IPS-18a (cell line): ENCODE results near the gene TMTC2.

Source experiments
- H3K27ac ChIP-seq: one replicate; pipeline ENCODE4 v1.5.1; 2013; ENCODE audit warnings: low read length
- H3K27me3 ChIP-seq: one replicate; pipeline ENCODE4 v1.6.1; 2013; ENCODE audit warnings: mild to moderate bottlenecking, low read length; ENCODE audit not compliant: control insufficient read depth, insufficient read depth
- H3K36me3 ChIP-seq: one replicate; pipeline ENCODE4 v1.6.1; 2013; ENCODE audit warnings: low read depth, low read length; ENCODE audit not compliant: control insufficient read depth
- H3K4me1 ChIP-seq: one replicate; pipeline ENCODE4 v1.6.1; 2013; ENCODE audit warnings: low read depth, low read length; ENCODE audit not compliant: control insufficient read depth
- H3K4me3 ChIP-seq: one replicate; pipeline ENCODE4 v1.5.1; 2013; ENCODE audit warnings: low read length
- H3K9ac ChIP-seq: one replicate; pipeline ENCODE4 v1.6.1; 2013; ENCODE audit warnings: mild to moderate bottlenecking, low read length, moderate library complexity
- H3K9me3 ChIP-seq: one replicate; pipeline ENCODE4 v1.6.1; 2013; ENCODE audit warnings: low read depth, low read length; ENCODE audit not compliant: control insufficient read depth

The TMTC2 gene

DNA sequence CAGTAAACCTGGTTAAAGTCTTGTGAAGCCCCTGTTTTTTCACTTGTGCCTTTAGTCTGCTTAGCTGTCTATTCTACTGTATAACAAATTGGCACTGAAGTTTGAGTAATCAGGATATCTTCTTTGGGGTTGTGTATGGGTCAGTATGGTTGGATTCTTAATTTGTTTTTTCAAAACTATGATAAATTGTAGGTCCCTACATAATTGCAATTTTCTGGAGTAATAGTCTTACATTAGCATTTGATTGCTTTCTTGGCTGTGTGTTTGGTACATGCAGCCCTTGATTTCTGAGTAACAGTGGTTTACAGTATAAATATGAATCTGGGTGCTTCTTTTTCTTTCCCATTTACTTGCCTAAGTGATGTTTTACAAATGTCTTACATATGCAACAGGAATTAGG is 186.6 kb downstream of the TMTC2 start:
- no peak overlapping the region for H3K27ac ChIP-seq
- peaks cover 20% of the 10 kb centered on the region for H3K4me1 ChIP-seq
- no peak overlapping the region for H3K4me3 ChIP-seq
- no peaks in the 10 kb centered on the region for H3K36me3 ChIP-seq
- H3K9ac ChIP-seq, result no peak overlapping the region
- no peaks in the 10 kb centered on the region for H3K27me3 ChIP-seq
- no peaks in the 10 kb centered on the region for H3K9me3 ChIP-seq

DNA sequence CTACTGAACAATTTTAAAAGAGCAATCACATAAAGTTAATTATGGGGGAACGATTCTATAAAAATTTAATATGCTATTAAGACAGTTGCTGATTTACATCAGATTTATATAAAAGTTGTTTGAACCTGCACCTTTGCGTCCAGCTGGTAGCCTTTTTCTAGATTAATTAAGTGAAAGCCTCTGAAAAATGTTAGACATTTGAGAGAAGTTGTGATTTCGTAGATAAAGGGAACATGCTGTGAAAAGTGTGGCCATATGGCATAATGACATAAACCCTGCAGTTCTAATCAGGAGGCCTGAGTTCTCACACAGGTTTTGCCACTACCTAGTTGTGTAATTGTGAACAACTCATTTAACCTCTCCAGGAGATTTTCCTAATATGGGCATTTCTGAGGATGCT is 187.2 kb downstream of the TMTC2 start:
- no peak overlapping the region for H3K27ac ChIP-seq
- H3K9me3 ChIP-seq, result no peaks in the 10 kb centered on the region
- no peak overlapping the region for H3K4me3 ChIP-seq
- no peaks in the 10 kb centered on the region for H3K36me3 ChIP-seq
- peaks cover 17% of the 10 kb centered on the region for H3K4me1 ChIP-seq
- no peaks in the 10 kb centered on the region for H3K27me3 ChIP-seq
- no peak overlapping the region for H3K9ac ChIP-seq

DNA sequence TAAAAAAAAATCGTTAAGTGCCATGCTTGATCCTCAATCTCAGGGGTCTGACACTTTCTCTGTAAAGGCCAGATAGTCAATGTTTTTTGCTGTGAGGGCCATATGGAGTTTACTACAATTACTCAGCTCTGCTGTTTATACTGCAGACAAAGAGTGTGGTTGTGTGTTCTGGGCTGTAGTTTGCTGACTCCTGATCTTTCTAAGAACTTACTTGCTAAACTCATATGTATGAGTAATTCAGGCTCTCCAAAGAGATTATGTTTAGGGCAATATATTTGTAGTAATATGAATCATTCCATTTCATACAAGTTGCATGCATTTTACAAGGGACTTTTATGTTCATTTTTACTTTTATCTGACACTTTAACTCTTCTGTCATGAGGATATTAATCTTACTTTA is 188.2 kb downstream of the TMTC2 start:
- no peaks in the 10 kb centered on the region for H3K9me3 ChIP-seq
- no peaks in the 10 kb centered on the region for H3K36me3 ChIP-seq
- no peak overlapping the region for H3K9ac ChIP-seq
- H3K27me3 ChIP-seq, result no peaks in the 10 kb centered on the region
- H3K4me3 ChIP-seq, result no peak overlapping the region
- H3K27ac ChIP-seq, result no peak overlapping the region
- H3K4me1 ChIP-seq, result peaks cover 15% of the 10 kb centered on the region

DNA sequence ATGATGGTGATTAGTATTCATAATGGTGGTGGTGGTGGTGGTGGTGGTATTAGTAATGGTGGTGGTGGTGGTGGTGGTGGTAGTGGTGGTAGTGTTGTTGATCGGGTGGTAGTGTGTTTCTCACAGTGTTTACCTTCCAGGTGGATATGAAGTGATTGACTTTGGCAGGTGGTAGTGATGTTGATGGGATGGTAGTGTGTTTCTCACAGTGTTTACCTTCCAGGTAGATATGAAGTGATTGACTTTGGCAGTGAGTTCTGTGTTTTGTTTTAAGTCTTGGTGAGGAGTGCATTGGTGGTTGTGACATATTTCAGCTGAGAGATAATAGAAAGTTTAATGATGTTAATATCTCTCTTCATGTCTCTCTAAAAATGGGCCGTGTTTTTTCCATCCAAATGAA is 189.4 kb downstream of the TMTC2 start:
- Histone ChIP-seq H3K27me3 (no peaks in the 10 kb centered on the region), H3K27ac (no peak overlapping the region), H3K9ac (no peak overlapping the region), H3K4me1 (peaks cover 4% of the 10 kb centered on the region), H3K4me3 (no peak overlapping the region), H3K9me3 (no peaks in the 10 kb centered on the region), H3K36me3 (no peaks in the 10 kb centered on the region)

DNA sequence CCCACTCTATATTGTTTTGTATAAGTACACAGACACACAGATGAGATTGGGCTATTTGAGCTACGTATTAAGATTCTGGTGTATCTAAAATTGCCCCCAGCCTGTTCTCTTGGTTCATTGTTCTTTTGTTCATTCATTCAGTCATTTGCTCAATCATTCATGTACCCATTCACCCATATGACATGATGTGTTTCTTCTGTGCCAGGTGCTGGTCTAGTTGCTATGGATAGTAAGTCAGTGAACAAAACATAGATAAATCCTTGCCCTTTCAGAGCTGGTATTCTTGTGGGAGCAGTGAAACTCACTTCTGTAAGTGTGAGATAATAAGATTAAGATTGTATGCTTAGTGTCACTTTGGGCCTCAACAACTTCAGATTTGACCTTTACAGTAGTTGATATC is 191.3 kb downstream of the TMTC2 start:
- Histone ChIP-seq H3K27ac (no peak overlapping the region), H3K9me3 (no peaks in the 10 kb centered on the region), H3K36me3 (no peaks in the 10 kb centered on the region), H3K4me1 (peaks cover 4% of the 10 kb centered on the region), H3K4me3 (no peak overlapping the region), H3K27me3 (no peaks in the 10 kb centered on the region), H3K9ac (no peak overlapping the region)

DNA sequence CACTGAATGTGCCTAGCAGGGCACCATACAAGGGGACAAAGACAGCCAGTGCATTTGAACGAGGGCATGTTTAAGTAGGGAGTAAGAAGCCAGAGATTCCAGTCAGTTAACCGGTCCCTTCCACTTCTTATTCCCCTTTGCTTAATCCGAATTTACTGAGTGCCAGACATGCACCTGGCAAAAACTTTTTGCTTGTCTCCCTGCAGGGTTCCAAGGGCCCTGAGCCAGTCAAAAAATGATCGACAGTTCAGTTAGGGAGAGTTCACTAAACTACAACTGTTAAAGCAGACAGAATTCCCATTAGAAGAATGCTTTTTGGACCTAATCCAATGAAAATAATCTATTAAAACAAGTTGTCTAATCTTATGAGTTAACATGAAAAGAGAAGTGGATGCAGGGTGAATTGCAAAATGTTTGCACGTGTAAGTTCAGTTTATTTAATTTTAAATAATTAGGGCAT is 193.8 kb downstream of the TMTC2 start:
- Histone ChIP-seq H3K27ac (no peak overlapping the region), H3K27me3 (no peaks in the 10 kb centered on the region), H3K9ac (no peak overlapping the region), H3K4me1 (no peaks in the 10 kb centered on the region), H3K9me3 (no peaks in the 10 kb centered on the region), H3K4me3 (no peak overlapping the region), H3K36me3 (no peaks in the 10 kb centered on the region)

DNA sequence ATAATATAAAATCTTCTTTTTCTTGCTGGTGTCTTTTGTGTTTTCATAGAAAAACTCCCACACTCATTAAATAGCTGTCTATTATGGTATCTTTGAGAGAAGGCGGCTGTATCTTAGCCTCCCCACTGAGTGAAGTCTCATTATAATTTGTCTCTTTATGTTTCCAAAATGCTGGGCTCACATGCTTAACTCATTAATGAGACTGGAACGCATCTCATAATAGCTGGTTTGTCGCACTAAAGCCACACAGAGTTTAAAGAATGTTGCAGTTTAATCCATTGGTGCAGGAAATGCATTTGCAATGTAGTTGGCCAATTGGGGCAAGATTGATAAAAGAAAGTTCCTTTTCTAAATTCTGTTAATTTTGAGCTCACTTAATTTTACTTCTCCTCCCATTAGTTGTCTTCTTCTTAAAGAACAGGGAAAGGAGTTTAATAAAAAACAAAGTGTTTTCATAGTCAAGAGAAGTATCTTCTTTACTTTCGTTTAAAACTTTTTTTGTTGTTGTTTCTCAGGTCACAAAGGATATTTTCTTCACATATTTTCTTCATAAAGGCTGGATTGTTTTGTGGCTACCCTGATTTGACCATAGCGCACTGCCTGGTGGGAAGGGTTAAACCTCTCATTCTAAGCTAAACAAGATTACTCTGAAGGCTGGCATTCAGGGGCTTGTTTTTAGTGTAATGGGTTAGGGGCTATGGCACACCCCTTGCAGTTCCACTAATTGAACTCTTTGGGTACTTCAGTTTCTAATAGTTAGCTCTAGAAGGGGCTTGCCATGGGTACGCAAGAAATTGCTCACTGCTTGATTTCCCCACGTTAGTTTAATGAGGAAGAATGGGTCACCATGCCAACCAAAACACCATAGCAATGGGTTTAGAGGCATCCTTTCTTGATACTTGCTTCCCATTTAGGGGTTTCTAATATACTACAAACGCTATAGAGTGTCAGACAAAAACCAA is 197.0 kb downstream of the TMTC2 start:
- H3K36me3 ChIP-seq, result no peaks in the 10 kb centered on the region
- no peak overlapping the region for H3K9ac ChIP-seq
- H3K4me1 ChIP-seq, result no peaks in the 10 kb centered on the region
- H3K27ac ChIP-seq, result no peak overlapping the region
- no peak overlapping the region for H3K4me3 ChIP-seq
- H3K9me3 ChIP-seq, result no peaks in the 10 kb centered on the region
- H3K27me3 ChIP-seq, result no peaks in the 10 kb centered on the region

DNA sequence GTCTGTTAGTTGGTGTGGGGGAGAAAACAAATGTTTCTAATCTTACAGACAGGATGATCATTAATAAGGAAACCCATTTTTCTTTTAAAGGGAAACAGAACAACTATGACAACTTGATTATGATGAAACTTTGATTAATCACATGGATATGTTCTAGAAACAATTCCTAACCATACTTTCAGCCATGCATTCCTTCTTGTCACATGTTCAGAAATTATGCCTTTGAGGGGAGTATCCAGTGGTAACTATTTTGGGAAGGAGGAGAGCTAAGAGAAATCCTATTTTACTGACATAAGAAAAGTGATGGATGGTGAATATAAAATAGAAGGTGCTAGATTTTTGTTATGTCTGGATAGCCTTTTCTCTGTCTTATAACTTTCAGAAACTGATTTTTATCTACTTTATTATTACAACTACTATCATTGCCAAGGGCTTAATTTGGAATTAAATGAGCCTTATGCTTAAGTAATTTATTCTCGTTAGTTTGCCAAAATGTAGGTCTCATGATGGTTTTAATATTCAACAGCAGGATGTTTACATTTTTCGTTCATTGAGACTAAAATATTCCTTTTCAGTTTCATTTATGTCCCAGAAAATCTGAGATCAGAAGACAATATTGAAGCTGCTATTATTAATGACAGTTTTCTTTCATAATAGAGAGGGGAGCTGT is 200.1 kb downstream of the TMTC2 start:
- H3K9ac ChIP-seq, result no peak overlapping the region
- no peaks in the 10 kb centered on the region for H3K27me3 ChIP-seq
- no peaks in the 10 kb centered on the region for H3K9me3 ChIP-seq
- no peak overlapping the region for H3K27ac ChIP-seq
- H3K36me3 ChIP-seq, result no peaks in the 10 kb centered on the region
- no peaks in the 10 kb centered on the region for H3K4me1 ChIP-seq
- no peak overlapping the region for H3K4me3 ChIP-seq

DNA sequence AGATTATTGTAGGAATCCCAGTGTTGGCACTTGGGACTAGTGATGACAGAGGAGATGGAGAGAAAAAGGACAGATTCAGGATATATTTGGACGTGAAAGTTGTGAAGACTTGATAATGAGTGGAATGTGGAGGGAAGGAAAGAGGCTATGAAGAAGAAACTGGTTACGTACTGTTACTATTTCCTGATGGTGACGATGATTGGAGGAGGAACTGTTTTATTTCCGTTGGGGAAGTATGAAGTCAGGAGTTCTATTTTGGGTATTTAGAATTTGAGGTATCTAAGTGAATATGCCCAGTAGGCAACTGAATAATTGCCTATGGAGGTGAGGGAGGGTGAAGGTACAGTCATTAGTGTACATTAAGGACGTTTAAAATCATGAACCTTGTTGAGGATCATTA is 207.2 kb downstream of the TMTC2 start:
- H3K4me1 ChIP-seq, result no peaks in the 10 kb centered on the region

DNA sequence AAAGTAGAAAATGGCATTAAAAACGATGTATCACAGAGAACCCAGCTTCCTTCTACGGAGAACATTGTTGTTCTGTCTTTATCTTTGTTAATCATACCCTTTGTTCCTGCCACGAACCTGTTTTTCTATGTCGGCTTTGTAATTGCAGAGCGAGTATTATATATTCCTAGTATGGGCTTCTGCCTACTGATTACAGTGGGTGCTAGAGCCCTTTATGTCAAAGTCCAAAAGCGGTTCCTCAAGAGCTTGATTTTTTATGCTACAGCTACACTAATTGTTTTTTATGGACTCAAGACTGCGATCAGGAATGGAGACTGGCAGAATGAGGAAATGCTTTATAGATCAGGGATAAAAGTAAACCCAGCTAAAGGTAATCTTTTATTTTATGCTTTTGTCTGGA is 209.6 kb downstream of the TMTC2 start:
- Histone ChIP-seq H3K9me3 (no peaks in the 10 kb centered on the region), H3K36me3 (no peaks in the 10 kb centered on the region), H3K27me3 (no peaks in the 10 kb centered on the region), H3K4me1 (no peaks in the 10 kb centered on the region), H3K27ac (no peak overlapping the region), H3K4me3 (no peak overlapping the region), H3K9ac (no peak overlapping the region)

More for the DNA sequence above, 207.2 kb downstream of the TMTC2 start:
- Histone ChIP-seq H3K9ac (no peak overlapping the region), H3K4me3 (no peak overlapping the region), H3K9me3 (no peaks in the 10 kb centered on the region), H3K27me3 (no peaks in the 10 kb centered on the region), H3K36me3 (no peaks in the 10 kb centered on the region), H3K27ac (no peak overlapping the region)

DNA sequence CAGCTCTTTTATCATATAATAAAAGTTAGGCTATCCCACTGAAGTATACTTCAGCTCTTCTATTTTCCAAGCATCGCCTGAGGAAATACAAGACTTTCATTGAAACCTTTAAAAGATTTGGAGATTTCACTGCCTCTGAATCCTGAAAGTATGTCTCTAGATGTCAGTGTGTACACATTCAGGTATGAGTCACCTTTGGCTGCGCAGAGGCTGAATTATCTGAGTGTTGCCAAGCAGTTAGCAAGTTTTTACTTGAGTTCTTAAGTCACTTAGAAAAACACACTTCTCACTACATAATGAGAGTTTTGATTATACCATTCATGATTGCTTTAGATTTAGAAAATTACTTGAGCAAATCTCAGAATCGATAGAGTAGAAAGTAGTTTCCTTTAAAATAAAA is 210.3 kb downstream of the TMTC2 start:
- no peak overlapping the region for H3K27ac ChIP-seq
- no peak overlapping the region for H3K4me3 ChIP-seq
- no peaks in the 10 kb centered on the region for H3K9me3 ChIP-seq
- no peaks in the 10 kb centered on the region for H3K4me1 ChIP-seq
- no peak overlapping the region for H3K9ac ChIP-seq
- H3K27me3 ChIP-seq, result no peaks in the 10 kb centered on the region
- H3K36me3 ChIP-seq, result no peaks in the 10 kb centered on the region
